Measurements from ENCODE around the gene SOX5. TPM values are rescaled to one million over a fixed set of nuclear protein-coding genes. Genes with fewer than 3 reads are reported as not detected.
A peak's percentile ranks its signal among the peaks of the same experiment; 100 is the strongest.

Gene SOX5
- total and polyA plus RNA-seq, 9 of the 15 experiments (the other 6 are each of a cell fraction or from before 2014, with no cell fraction given), result 8.3 to 16.5 (median 11.9) TPM

DNA sequence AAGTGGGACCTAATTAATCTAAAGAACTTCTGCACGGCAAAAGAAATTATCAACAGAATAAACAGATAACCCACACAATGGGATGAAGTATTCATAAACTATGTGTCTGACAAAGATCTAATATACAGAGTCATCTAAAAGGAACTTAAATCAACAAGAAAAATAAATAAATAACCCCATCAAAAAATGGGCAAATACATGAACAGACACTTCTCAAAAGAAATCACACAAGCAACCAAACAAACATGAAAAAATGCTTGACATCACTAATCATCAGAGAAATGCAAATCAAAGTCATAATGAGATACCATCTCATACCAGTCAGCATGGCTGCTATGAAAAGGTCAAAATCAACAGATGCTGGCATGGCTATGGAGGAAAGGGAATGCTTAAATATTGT, 466.9 kb downstream of the SOX5 start:
- Histone ChIP-seq H3K9me3 (replicated peaks; ENCODE audit: control insufficient read depth, insufficient read depth, low read depth, low read length) (no peaks in the 10 kb centered on the region), H3K4me3 (no peak overlapping the region), H3K9ac (ENCODE audit: insufficient read depth in 1 of 2, low read depth in 2 of 2, low read length in 2 of 2) (no peak overlapping the region), H3K4me2 (ENCODE audit: insufficient read depth, low read length) (no peak overlapping the region), H3K27ac (ENCODE audit: extremely low read depth, low read depth, low read length) (no peak overlapping the region), H2AFZ (ENCODE audit: low read depth, low read length) (no peak overlapping the region), H3K27me3 (ENCODE audit: control insufficient read depth in 2 of 2, insufficient read depth in 2 of 2, low read length in 2 of 2) (no peaks in the 10 kb centered on the region), H3K36me3 (ENCODE audit: control insufficient read depth, insufficient read depth, low read length) (no peaks in the 10 kb centered on the region), H3K9me1 (ENCODE audit: control insufficient read depth, insufficient read depth, low read length) (no peaks in the 10 kb centered on the region), H3K4me1 (replicated peaks in 1 of 2; ENCODE audit: control insufficient read depth in 2 of 2, insufficient read depth in 2 of 2, low read length in 2 of 2) (peaks cover 0 to 3% of the 10 kb centered on the region in 2 experiments; a peak in 1 of 5 replicates), H4K20me1 (replicated peaks; ENCODE audit: control insufficient read depth, insufficient read depth, low read length) (no peaks in the 10 kb centered on the region), H3K79me2 (ENCODE audit: control insufficient read depth, insufficient read depth, low read length) (0 out of 3 replicates have a peak, but pooled peaks cover 4% of the 10 kb centered on the region)
- CTCF ChIA-PET (ENCODE audit: low intra/inter-chr PET ratio), result no interaction called here
- ATAC-seq (no peak), DNase-seq (ENCODE audit: extremely low read depth in 1 of 4, low spot score in 3 of 4) (no peak), FAIRE-seq (no peak)
- intact Hi-C loops (cut with micrococcal nuclease), result no loop called here
- BruUV-seq (replicated peaks), result no TSS peak
- TF ChIP-seq, protein P1, sequence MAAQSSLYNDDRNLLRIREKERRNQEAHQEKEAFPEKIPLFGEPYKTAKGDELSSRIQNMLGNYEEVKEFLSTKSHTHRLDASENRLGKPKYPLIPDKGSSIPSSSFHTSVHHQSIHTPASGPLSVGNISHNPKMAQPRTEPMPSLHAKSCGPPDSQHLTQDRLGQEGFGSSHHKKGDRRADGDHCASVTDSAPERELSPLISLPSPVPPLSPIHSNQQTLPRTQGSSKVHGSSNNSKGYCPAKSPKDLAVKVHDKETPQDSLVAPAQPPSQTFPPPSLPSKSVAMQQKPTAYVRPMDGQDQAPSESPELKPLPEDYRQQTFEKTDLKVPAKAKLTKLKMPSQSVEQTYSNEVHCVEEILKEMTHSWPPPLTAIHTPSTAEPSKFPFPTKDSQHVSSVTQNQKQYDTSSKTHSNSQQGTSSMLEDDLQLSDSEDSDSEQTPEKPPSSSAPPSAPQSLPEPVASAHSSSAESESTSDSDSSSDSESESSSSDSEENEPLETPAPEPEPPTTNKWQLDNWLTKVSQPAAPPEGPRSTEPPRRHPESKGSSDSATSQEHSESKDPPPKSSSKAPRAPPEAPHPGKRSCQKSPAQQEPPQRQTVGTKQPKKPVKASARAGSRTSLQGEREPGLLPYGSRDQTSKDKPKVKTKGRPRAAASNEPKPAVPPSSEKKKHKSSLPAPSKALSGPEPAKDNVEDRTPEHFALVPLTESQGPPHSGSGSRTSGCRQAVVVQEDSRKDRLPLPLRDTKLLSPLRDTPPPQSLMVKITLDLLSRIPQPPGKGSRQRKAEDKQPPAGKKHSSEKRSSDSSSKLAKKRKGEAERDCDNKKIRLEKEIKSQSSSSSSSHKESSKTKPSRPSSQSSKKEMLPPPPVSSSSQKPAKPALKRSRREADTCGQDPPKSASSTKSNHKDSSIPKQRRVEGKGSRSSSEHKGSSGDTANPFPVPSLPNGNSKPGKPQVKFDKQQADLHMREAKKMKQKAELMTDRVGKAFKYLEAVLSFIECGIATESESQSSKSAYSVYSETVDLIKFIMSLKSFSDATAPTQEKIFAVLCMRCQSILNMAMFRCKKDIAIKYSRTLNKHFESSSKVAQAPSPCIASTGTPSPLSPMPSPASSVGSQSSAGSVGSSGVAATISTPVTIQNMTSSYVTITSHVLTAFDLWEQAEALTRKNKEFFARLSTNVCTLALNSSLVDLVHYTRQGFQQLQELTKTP (IDR thresholded peaks at IDR 0.05; ENCODE audit: low read depth in 1 of 2, partially characterized antibody in 2 of 2), result peak in 1 of 2 experiments; percentile 30
- TF ChIP-seq NR0B1 (IDR thresholded peaks at IDR 0.05; ENCODE audit: partially characterized antibody), result no peak
- POLR2A ChIA-PET, result no interaction called here
- WGBS (ENCODE audit: insufficient coverage, low coverage, missing lambda C conversion rate), result 70% methylated on average over 1 of the region's 1 CpG
- in situ Hi-C loops (cut with MboI), result no loop called here
